PC-3 (cell line): Measurements from ENCODE around the gene E2F7. TPM values are rescaled to one million over a fixed set of nuclear protein-coding genes. Genes with fewer than 3 reads are reported as not detected.
A peak's percentile ranks its signal among the peaks of the same experiment; 100 is the strongest.

Experiments used
- ATAC-seq: fragments of 200-7000 bp; cut with Tn5 transposase; 2 replicates; pipeline ENCODE4 v1.9.1; 2020; ENCODE audit warnings: mild to moderate bottlenecking, moderate library complexity
- BruUV-seq: library from RNA; stranded (reverse); fragments of 400-500 nt; replicated peaks from 2 replicates; lab custom pipeline; 2021; lab: Mats Ljungman, UMichigan
- CTCF ChIA-PET: fragments of 300-600 bp; sonication (Branson Sonifier 250); formaldehyde crosslinking; loops from one replicate; lab custom pipeline; 2022; ENCODE audit warnings: antibody characterized with exemption; lab: Charles Lee
- POLR2A ChIA-PET: fragments of 300-600 bp; sonication (Branson Sonifier 250); formaldehyde crosslinking; loops from one replicate; lab custom pipeline; 2022; ENCODE audit warnings: antibody characterized with exemption; ENCODE audit not compliant: unreplicated experiment; lab: Charles Lee
- DNase-seq: peaks from one replicate; pipeline ENCODE4 v3.0.0-alpha.2; 2015
- H2AFZ ChIP-seq: fragments of 300-600 bp; sonication (generic); 2 replicates; pipeline ENCODE4 v1.6.0; 2016; ENCODE audit warnings: antibody characterized with exemption, low read length
- H3F3A ChIP-seq: fragments of 300-600 bp; sonication (generic); one replicate; pipeline ENCODE4 v1.6.0; 2017; ENCODE audit warnings: antibody characterized with exemption, low read length, control low read depth, mild to moderate bottlenecking; ENCODE audit not compliant: unreplicated experiment
- H3K27ac ChIP-seq: fragments of 300-600 bp; sonication (generic); 2 replicates; pipeline ENCODE4 v1.5.1; 2016; ENCODE audit warnings: mild to moderate bottlenecking, low read length
- H3K27me3 ChIP-seq: fragments of 300-600 bp; sonication (generic); 2 replicates; pipeline ENCODE4 v1.6.1; 2016; ENCODE audit warnings: low read length, mixed read lengths
- H3K36me3 ChIP-seq: fragments of 300-600 bp; sonication (generic); 2 replicates; pipeline ENCODE4 v1.6.1; 2016; ENCODE audit warnings: low read depth, mixed run types, low read length, mixed read lengths
- H3K4me1 ChIP-seq: fragments of 300-600 bp; sonication (generic); 2 replicates; pipeline ENCODE4 v1.5.1; 2016; ENCODE audit warnings: low read length; ENCODE audit not compliant: insufficient read depth
- H3K4me2 ChIP-seq: fragments of 300-600 bp; sonication (generic); 2 replicates; pipeline ENCODE4 v1.6.0; 2016; ENCODE audit warnings: low read length
- H3K4me3 ChIP-seq: fragments of 300-600 bp; sonication (generic); 2 replicates; pipeline ENCODE4 v1.5.1; 2016; ENCODE audit warnings: mild to moderate bottlenecking, low read length, mixed read lengths
- H3K79me2 ChIP-seq: fragments of 300-600 bp; sonication (generic); 2 replicates; pipeline ENCODE4 v1.6.1; 2017; ENCODE audit warnings: low read length, mixed read lengths
- H3K9ac ChIP-seq: fragments of 300-600 bp; sonication (generic); 2 replicates; pipeline ENCODE4 v1.6.0; 2016; ENCODE audit warnings: mild to moderate bottlenecking, low read length
- H3K9me2 ChIP-seq: fragments of 300-600 bp; sonication (generic); replicated peaks from 2 replicates; pipeline ENCODE4 v1.6.1; 2016; ENCODE audit warnings: mixed run types, low read length, mixed read lengths
- H3K9me3 ChIP-seq: fragments of 300-600 bp; sonication (generic); 2 replicates; pipeline ENCODE4 v1.6.1; 2016; ENCODE audit warnings: low read length, mixed read lengths
- H4K20me1 ChIP-seq: fragments of 300-600 bp; sonication (generic); 2 replicates; pipeline ENCODE4 v1.6.1; 2016; ENCODE audit warnings: low read length, mixed read lengths
- EZH2 ChIP-seq: fragments of 300-600 bp; sonication (generic); IDR thresholded peaks from one replicate; pipeline ENCODE4 v1.6.1; 2017; ENCODE audit warnings: antibody characterized with exemption, mild to moderate bottlenecking, low read length; ENCODE audit not compliant: unreplicated experiment
- EZH2phosphoT487 ChIP-seq: fragments of 300-600 bp; sonication (generic); IDR thresholded peaks from 2 replicates; pipeline ENCODE4 v1.6.1; 2018; ENCODE audit warnings: mild to moderate bottlenecking, antibody characterized with exemption, low read length, borderline replicate concordance
- intact Hi-C: fragments of 100-400 bp; cut with micrococcal nuclease; formaldehyde crosslinking; loops from 2 replicates; pipeline ENCODE4 v1.9.0; 2023
- total RNA-seq: library from RNA; depleted of rRNA; stranded (reverse); fragments of >200 nt; gene quantifications from 2 replicates; pipeline ENCODE4 v1.2.3, GENCODE V29; 2014
- TF ChIP-seq, protein P1 (sequence below): fragments of 300-600 bp; sonication (generic); conservative IDR thresholded peaks from 2 replicates; pipeline ENCODE4 v1.5.1; 2017; ENCODE audit warnings: antibody characterized with exemption, low read depth, mild to moderate bottlenecking, low read length

The E2F7 gene
- total RNA-seq, 1 experiment from 2014 or later, result 19.0 TPM

DNA sequence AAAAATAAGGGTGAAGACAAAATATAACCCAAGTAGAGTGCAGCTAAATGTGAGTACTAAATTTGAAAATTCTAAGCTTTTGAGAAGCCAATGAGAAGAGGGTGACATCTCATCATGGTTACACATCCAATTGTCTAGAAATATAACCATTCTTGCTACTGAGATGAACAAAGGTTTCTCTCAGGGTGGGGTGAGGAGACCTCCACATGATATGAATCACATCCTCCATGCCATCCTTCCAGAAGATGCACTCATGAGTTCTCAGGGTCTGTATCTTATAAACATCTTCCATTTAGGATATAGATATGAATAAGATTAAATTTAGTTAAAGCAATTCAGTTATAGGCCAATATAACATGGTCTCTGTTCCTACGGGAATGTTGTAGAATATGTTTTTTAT lies 38.9 kb upstream of the E2F7 start:
- Histone ChIP-seq H3K79me2 (no peaks in the 10 kb centered on the region), H3F3A (no peaks in the 10 kb centered on the region), H4K20me1 (no peaks in the 10 kb centered on the region), H3K27me3 (no peaks in the 10 kb centered on the region), H3K9me2 (no peaks in the 10 kb centered on the region), H3K9ac (no peak overlapping the region), H3K4me2 (no peak overlapping the region), H3K9me3 (no peaks in the 10 kb centered on the region), H3K4me1 (peaks cover 20% of the 10 kb centered on the region), H3K4me3 (no peak overlapping the region), H2AFZ (no peak overlapping the region), H3K27ac (no peak overlapping the region), H3K36me3 (no peaks in the 10 kb centered on the region)
- DNase-seq (no peak), ATAC-seq (no peak)
- intact Hi-C loops, result loop anchor here (5.0 kb wide), 1 partner anchor 37 kb away; the partner anchor contains the start of gene E2F7
- TF ChIP-seq EZH2, result no peak
- TF ChIP-seq, protein P1, sequence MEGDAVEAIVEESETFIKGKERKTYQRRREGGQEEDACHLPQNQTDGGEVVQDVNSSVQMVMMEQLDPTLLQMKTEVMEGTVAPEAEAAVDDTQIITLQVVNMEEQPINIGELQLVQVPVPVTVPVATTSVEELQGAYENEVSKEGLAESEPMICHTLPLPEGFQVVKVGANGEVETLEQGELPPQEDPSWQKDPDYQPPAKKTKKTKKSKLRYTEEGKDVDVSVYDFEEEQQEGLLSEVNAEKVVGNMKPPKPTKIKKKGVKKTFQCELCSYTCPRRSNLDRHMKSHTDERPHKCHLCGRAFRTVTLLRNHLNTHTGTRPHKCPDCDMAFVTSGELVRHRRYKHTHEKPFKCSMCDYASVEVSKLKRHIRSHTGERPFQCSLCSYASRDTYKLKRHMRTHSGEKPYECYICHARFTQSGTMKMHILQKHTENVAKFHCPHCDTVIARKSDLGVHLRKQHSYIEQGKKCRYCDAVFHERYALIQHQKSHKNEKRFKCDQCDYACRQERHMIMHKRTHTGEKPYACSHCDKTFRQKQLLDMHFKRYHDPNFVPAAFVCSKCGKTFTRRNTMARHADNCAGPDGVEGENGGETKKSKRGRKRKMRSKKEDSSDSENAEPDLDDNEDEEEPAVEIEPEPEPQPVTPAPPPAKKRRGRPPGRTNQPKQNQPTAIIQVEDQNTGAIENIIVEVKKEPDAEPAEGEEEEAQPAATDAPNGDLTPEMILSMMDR, result no peak
- no peak for TF ChIP-seq EZH2phosphoT487
- CTCF ChIA-PET, result interaction anchor here (0.5 kb wide), 1 partner anchor 186 kb away, joined by 15 read pairs; no protein-coding TSS in a partner anchor
- BruUV-seq, result no TSS peak
- POLR2A ChIA-PET, result no interaction called here

DNA sequence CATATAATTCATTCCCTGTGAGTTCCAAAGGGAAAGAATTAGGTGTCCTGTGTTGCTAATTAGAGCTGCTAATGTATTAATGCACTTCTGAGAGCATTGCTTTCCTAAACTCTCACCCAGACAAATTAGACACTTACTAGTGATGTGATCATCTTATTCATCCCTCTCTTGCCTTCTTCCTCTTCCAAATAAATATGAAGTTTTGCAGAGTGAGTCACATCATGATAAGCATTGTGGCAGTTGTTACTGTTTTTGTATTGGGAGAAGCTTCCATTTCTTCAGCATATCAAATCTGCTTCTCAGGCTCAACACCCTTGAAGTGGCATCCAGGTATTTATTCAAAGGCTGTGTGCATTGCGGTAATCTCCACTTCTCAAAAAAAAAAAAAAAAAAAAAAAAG lies 37.3 kb upstream of the E2F7 start:
- CTCF ChIA-PET, result no interaction called here
- Histone ChIP-seq H3K4me3 (no peak overlapping the region), H3F3A (no peaks in the 10 kb centered on the region), H3K9ac (no peak overlapping the region), H3K27me3 (no peaks in the 10 kb centered on the region), H3K79me2 (no peaks in the 10 kb centered on the region), H2AFZ (no peak overlapping the region), H3K27ac (no peak overlapping the region), H4K20me1 (no peaks in the 10 kb centered on the region), H3K36me3 (no peaks in the 10 kb centered on the region), H3K4me2 (peak overlapping the region; percentile 36), H3K9me3 (no peaks in the 10 kb centered on the region), H3K4me1 (peaks cover 20% of the 10 kb centered on the region), H3K9me2 (no peaks in the 10 kb centered on the region)
- intact Hi-C loops, result loop anchor here (2.0 to 5.0 kb wide), 2 partner anchors 18 to 35 kb away; partner anchors contain the start of gene E2F7
- no TSS peak for BruUV-seq
- POLR2A ChIA-PET, result no interaction called here
- TF ChIP-seq EZH2 (no peak), EZH2phosphoT487 (no peak)
- TF ChIP-seq, protein P1, result no peak
- ATAC-seq (peak; percentile 92), DNase-seq (peak; percentile 81)

DNA sequence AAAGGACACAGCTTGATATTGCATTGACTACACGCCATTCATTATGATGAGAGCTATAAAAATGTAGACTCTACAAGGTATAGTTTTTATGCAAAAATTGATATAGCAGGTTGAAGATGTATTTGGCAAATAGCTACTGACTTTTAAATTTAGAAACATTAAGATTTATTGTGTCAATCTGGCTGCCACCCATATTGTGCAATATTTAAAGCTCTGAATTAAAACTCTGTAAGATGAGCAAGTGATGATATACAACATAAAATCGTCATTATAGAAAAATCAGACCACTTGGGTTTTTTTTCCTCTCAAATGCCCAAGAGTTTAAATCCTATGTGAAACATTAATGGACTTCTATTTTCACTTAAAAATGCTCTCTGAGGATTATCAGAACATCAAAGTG lies 36.8 kb upstream of the E2F7 start:
- ChIA-PET POLR2A (no interaction called here), CTCF (no interaction called here)
- H3K9me3 ChIP-seq, result no peaks in the 10 kb centered on the region
- H4K20me1 ChIP-seq, result no peaks in the 10 kb centered on the region
- no peaks in the 10 kb centered on the region for H3K27me3 ChIP-seq
- H3K36me3 ChIP-seq, result no peaks in the 10 kb centered on the region
- no peak overlapping the region for H3K9ac ChIP-seq
- H3K27ac ChIP-seq, result no peak overlapping the region
- BruUV-seq, result no TSS peak
- no peak for ATAC-seq
- H3F3A ChIP-seq, result no peaks in the 10 kb centered on the region
- H3K4me2 ChIP-seq, result peak overlapping the region; percentile 36; the same call in 1 of the 2 replicates
- H3K9me2 ChIP-seq, result no peaks in the 10 kb centered on the region
- H3K79me2 ChIP-seq, result no peaks in the 10 kb centered on the region
- no peak overlapping the region for H3K4me3 ChIP-seq
- intact Hi-C loops, result loop anchor here (2.0 to 5.0 kb wide), 2 partner anchors 19 to 35 kb away; partner anchors contain the start of gene E2F7
- H2AFZ ChIP-seq, result no peak overlapping the region
- DNase-seq, result no peak
- TF ChIP-seq EZH2 (no peak), EZH2phosphoT487 (no peak)
- TF ChIP-seq, protein P1, result no peak
- H3K4me1 ChIP-seq, result peaks cover 20% of the 10 kb centered on the region
